ENCODE measurements around the gene GADD45B.

GADD45B gene

GRCh38 chr19:2475702-2476450 is at the start of gene GADD45B:
Gene GADD45B (plus strand): TSS chr19:2476127. CDS start chr19:2476359, 232 bp downstream.
- DNase-seq = peak; percentile 90

GRCh38 chr19:2426611-2427428 is 49.1 kb upstream of the GADD45B start:
- no peak for DNase-seq

- peak; percentile 78 for DNase-seq
These were observed 48.3 kb upstream of the GADD45B start, which contains the start of gene TIMM13 for GRCh38 chr19:2427429-2428320. Gene TIMM13 (minus strand): TSS chr19:2427586. CDS start chr19:2427533, 53 bp downstream.

- DNase-seq = no peak
These were observed 47.6 kb upstream of the GADD45B start for GRCh38 chr19:2428321-2428690.

- no peak for DNase-seq
These were observed 46.9 kb upstream of the GADD45B start for GRCh38 chr19:2428756-2429711.

GRCh38 chr19:2429917-2430535 is 45.9 kb upstream of the GADD45B start:
- DNase-seq = no peak

- no peak for DNase-seq
These were observed 44.4 kb upstream of the GADD45B start for GRCh38 chr19:2431318-2432055.

GRCh38 chr19:2432131-2432848 is 43.6 kb upstream of the GADD45B start:
- DNase-seq = no peak

- DNase-seq = no peak
These were observed 42.1 kb upstream of the GADD45B start for GRCh38 chr19:2433854-2434253.

GRCh38 chr19:2434267-2434666 is 41.7 kb upstream of the GADD45B start:
- no peak for DNase-seq

- DNase-seq = no peak
These were observed 41.1 kb upstream of the GADD45B start for GRCh38 chr19:2434721-2435265.

GRCh38 chr19:2436384-2436783 is 39.5 kb upstream of the GADD45B start:
- DNase-seq = no peak

GRCh38 chr19:2436926-2437325 is 39.0 kb upstream of the GADD45B start:
- DNase-seq = no peak

GRCh38 chr19:2438178-2438577 is 37.7 kb upstream of the GADD45B start:
- no peak for DNase-seq

GRCh38 chr19:2440515-2440914 is 35.4 kb upstream of the GADD45B start:
- no peak for DNase-seq

- no peak for DNase-seq
These were observed 34.7 kb upstream of the GADD45B start for GRCh38 chr19:2441096-2441752.

- no peak for DNase-seq
These were observed 32.7 kb upstream of the GADD45B start for GRCh38 chr19:2443116-2443784.

- no peak for DNase-seq
These were observed 32.1 kb upstream of the GADD45B start for GRCh38 chr19:2443785-2444182.

All from GF-D8 (cell line).